H9 (cell line): ENCODE measurements around the gene FGR. TPM values are rescaled to one million over a fixed set of nuclear protein-coding genes. Genes with fewer than 3 reads are reported as not detected.

Source experiments
- DNase-seq: peaks from one replicate; pipeline ENCODE4 v3.0.0-alpha.2; 2017
- H2AFZ ChIP-seq: one replicate; pipeline ENCODE4 v1.6.1; 2013; ENCODE audit warnings: mild to moderate bottlenecking, low read length, control low read depth, moderate library complexity
- H2AK5ac ChIP-seq: 2 replicates; pipeline ENCODE4 v1.6.1; 2013; ENCODE audit warnings: low read length, control low read depth, mixed read lengths; ENCODE audit not compliant: insufficient read length
- H2BK120ac ChIP-seq: one replicate; pipeline ENCODE4 v1.6.1; 2013; ENCODE audit warnings: low read depth, mild to moderate bottlenecking, low read length, control low read depth, inconsistent platforms; ENCODE audit not compliant: poor library complexity, severe bottlenecking
- H2BK12ac ChIP-seq: 2 replicates; pipeline ENCODE4 v1.6.1; 2013; ENCODE audit warnings: low read length, control low read depth, mixed read lengths, low read depth; ENCODE audit not compliant: insufficient read length
- H2BK15ac ChIP-seq: 2 replicates; pipeline ENCODE4 v1.6.1; 2013; ENCODE audit warnings: low read depth, low read length, control low read depth
- H2BK20ac ChIP-seq: one replicate; pipeline ENCODE4 v1.6.1; 2013; ENCODE audit warnings: low read depth, mild to moderate bottlenecking, low read length, control low read depth, inconsistent platforms; ENCODE audit not compliant: poor library complexity, severe bottlenecking
- H2BK5ac ChIP-seq: 2 replicates; pipeline ENCODE4 v1.6.1; 2013; ENCODE audit warnings: low read length, control low read depth, mixed read lengths; ENCODE audit not compliant: insufficient read length
- H3K14ac ChIP-seq: 2 replicates; pipeline ENCODE4 v1.6.1; 2013; ENCODE audit warnings: low read length, control low read depth; ENCODE audit not compliant: insufficient read depth
- H3K18ac ChIP-seq: 2 replicates; pipeline ENCODE4 v1.6.1; 2013; ENCODE audit warnings: low read depth, mild to moderate bottlenecking, mixed read lengths, low read length, control low read depth; ENCODE audit not compliant: insufficient read length
- H3K23ac ChIP-seq: 2 replicates; pipeline ENCODE4 v1.6.1; 2013; ENCODE audit warnings: low read length, control low read depth, mixed read lengths, low read depth; ENCODE audit not compliant: insufficient read length
- H3K23me2 ChIP-seq: 2 replicates; pipeline ENCODE4 v1.6.1; 2013; ENCODE audit warnings: low read depth, mild to moderate bottlenecking, mixed read lengths, low read length, control low read depth; ENCODE audit not compliant: insufficient read length, poor library complexity, severe bottlenecking
- H3K27ac ChIP-seq: 2 replicates; pipeline ENCODE4 v1.5.1; 2013; ENCODE audit warnings: low read length, control low read depth, mixed read lengths, low read depth; ENCODE audit not compliant: insufficient read length
- H3K27me3 ChIP-seq: 2 replicates; pipeline ENCODE4 v1.6.1; 2013; ENCODE audit warnings: low read length, control low read depth, inconsistent platforms; ENCODE audit not compliant: insufficient read depth
- H3K4ac ChIP-seq: 2 replicates; pipeline ENCODE4 v1.6.1; 2013; ENCODE audit warnings: low read depth, mild to moderate bottlenecking, control low read depth, inconsistent platforms, low read length, moderate library complexity
- H3K4me1 ChIP-seq: 2 replicates; pipeline ENCODE4 v1.6.1; 2013; ENCODE audit warnings: low read length, control low read depth, inconsistent platforms; ENCODE audit not compliant: insufficient read depth
- H3K4me2 ChIP-seq: 2 replicates; pipeline ENCODE4 v1.6.1; 2013; ENCODE audit warnings: low read length, control low read depth, mixed read lengths; ENCODE audit not compliant: insufficient read length, insufficient read depth
- H3K56ac ChIP-seq: 2 replicates; pipeline ENCODE4 v1.6.1; 2013; ENCODE audit warnings: low read depth, mild to moderate bottlenecking, mixed read lengths, low read length, control low read depth; ENCODE audit not compliant: insufficient read length
- H3K79me1 ChIP-seq: 2 replicates; pipeline ENCODE4 v1.6.1; 2013; ENCODE audit warnings: low read depth, mild to moderate bottlenecking, moderate library complexity, low read length, control low read depth, inconsistent platforms; ENCODE audit not compliant: insufficient read depth, poor library complexity, severe bottlenecking
- H3K79me2 ChIP-seq: 2 replicates; pipeline ENCODE4 v1.6.1; 2013; ENCODE audit warnings: low read length, control low read depth, inconsistent platforms; ENCODE audit not compliant: insufficient read depth
- H3K9ac ChIP-seq: 2 replicates; pipeline ENCODE4 v1.6.1; 2013; ENCODE audit warnings: low read length, control low read depth, mixed read lengths; ENCODE audit not compliant: insufficient read length; ENCODE audit errors: extremely low read depth
- H3K9me3 ChIP-seq: one replicate; pipeline ENCODE4 v1.6.1; 2013; ENCODE audit warnings: low read depth, low read length, inconsistent platforms; ENCODE audit not compliant: control insufficient read depth
- H3T11ph ChIP-seq: one replicate; pipeline ENCODE4 v1.6.1; 2013; ENCODE audit warnings: mild to moderate bottlenecking, low read length, control low read depth, inconsistent platforms
- H4K20me1 ChIP-seq: one replicate; pipeline ENCODE4 v1.6.1; 2013; ENCODE audit not compliant: control insufficient read depth, insufficient read length, insufficient read depth
- H4K5ac ChIP-seq: 2 replicates; pipeline ENCODE4 v1.6.1; 2013; ENCODE audit warnings: low read depth, mild to moderate bottlenecking, mixed read lengths, low read length, control low read depth; ENCODE audit not compliant: insufficient read length
- H4K8ac ChIP-seq: replicated peaks from 2 replicates; pipeline ENCODE4 v1.6.1; 2013; ENCODE audit warnings: low read length, control low read depth, mixed read lengths, low read depth; ENCODE audit not compliant: insufficient read length
- H4K91ac ChIP-seq: 2 replicates; pipeline ENCODE4 v1.6.1; 2013; ENCODE audit warnings: low read depth, mild to moderate bottlenecking, moderate library complexity, mixed read lengths, low read length, control low read depth; ENCODE audit not compliant: insufficient read length
- H3K27ac Mint-ChIP-seq, 3 experiments: 2 replicates in 2 of 3; 3 replicates in 1 of 3; pipeline ENCODE4 v1.8.0; 2020 to 2021; ENCODE audit warnings: mixed read lengths in 3 of 3, mild to moderate bottlenecking in 1 of 3, moderate library complexity in 1 of 3
- H3K27me3 Mint-ChIP-seq: 2 replicates; pipeline ENCODE4 v1.8.0; 2021; ENCODE audit warnings: low read depth, mild to moderate bottlenecking, moderate library complexity, mixed read lengths
- H3K36me3 Mint-ChIP-seq, 3 experiments: 2 replicates in 2 of 3; 3 replicates in 1 of 3; pipeline ENCODE4 v1.8.0; 2020 to 2021; ENCODE audit warnings: low read depth in 3 of 3, mixed read lengths in 3 of 3; ENCODE audit not compliant: insufficient read depth in 1 of 3
- H3K4me1 Mint-ChIP-seq, 2 experiments: 2 replicates each; pipeline ENCODE4 v1.8.0; 2020; ENCODE audit warnings: mixed read lengths in 2 of 2
- H3K4me3 Mint-ChIP-seq, 2 experiments: 2 replicates in 1 of 2; 3 replicates in 1 of 2; pipeline ENCODE4 v1.8.0; 2020 to 2021; ENCODE audit warnings: mild to moderate bottlenecking in 2 of 2, mixed read lengths in 2 of 2, moderate library complexity in 1 of 2
- H3K9me3 Mint-ChIP-seq, 2 experiments: 2 replicates in 1 of 2; 3 replicates in 1 of 2; pipeline ENCODE4 v1.8.0; 2020; ENCODE audit warnings: mild to moderate bottlenecking in 2 of 2, mixed read lengths in 2 of 2, moderate library complexity in 1 of 2
- CTCF ChIP-seq: fragments of 200-600 bp; sonication (generic); conservative IDR thresholded peaks from 3 replicates; pipeline ENCODE4 v1.8.0; 2021; ENCODE audit warnings: antibody characterized with exemption, mild to moderate bottlenecking
- WGBS: extraction: QIAGEN DNeasy Blood & Tissue Kit; methylation state at CpG from one replicate; pipeline ENCODE4 v1.1.7; 2013; ENCODE audit warnings: missing lambda C conversion rate, low lambda C conversion rate, mixed read lengths; ENCODE audit not compliant: insufficient read length; ENCODE audit errors: extremely low coverage; 5-methylcytosine and 5-hydroxymethylcytosine counted together
- total RNA-seq: library from RNA; stranded (reverse); gene quantifications from 2 replicates; pipeline ENCODE4 v1.2.1, GENCODE V29; 2021

The FGR gene
- total RNA-seq, 1 experiment from 2014 or later: not detected

GRCh38 chr1:27566462-27567145 is 68.4 kb downstream of the FGR start:
- Histone ChIP-seq H2BK15ac (no peak overlapping the region), H3K23ac (no peak overlapping the region), H3K14ac (no peak overlapping the region), H4K8ac (no peak overlapping the region), H3K27me3 (no peaks in the 10 kb centered on the region), H3K4me1 (peaks cover 23% of the 10 kb centered on the region), H2AK5ac (no peak overlapping the region), H2BK20ac (no peak overlapping the region), H3K56ac (no peak overlapping the region), H3K9ac (no peak overlapping the region), H3K18ac (no peak overlapping the region), H3K4ac (no peak overlapping the region), H2BK12ac (no peak overlapping the region), H3T11ph (no peak overlapping the region), H2BK120ac (no peak overlapping the region), H4K91ac (no peak overlapping the region), H2BK5ac (no peak overlapping the region), H3K79me2 (no peaks in the 10 kb centered on the region), H3K4me2 (no peak overlapping the region), H2AFZ (no peak overlapping the region), H4K5ac (no peak overlapping the region), H3K27ac (no peak overlapping the region), H3K9me3 (no peaks in the 10 kb centered on the region), H4K20me1 (no peaks in the 10 kb centered on the region), H3K23me2 (peaks cover 2% of the 10 kb centered on the region), H3K79me1 (no peaks in the 10 kb centered on the region)
- Mint-ChIP-seq H3K36me3 (no peaks in the 10 kb centered on the region), H3K4me1 (peaks cover 78 to 86% of the 10 kb centered on the region in 2 experiments), H3K27me3 (no peaks in the 10 kb centered on the region), H3K27ac (peak overlapping the region in 1 of 3 experiments; percentile 41; a peak in 2 of 7 replicates), H3K9me3 (no peaks in the 10 kb centered on the region; a peak in 1 of 5 replicates), H3K4me3 (peak overlapping the region in 1 of 2 experiments; percentile 47; a peak in 2 of 5 replicates)
- WGBS: no CpG with 5 or more reads among the region's 13 CpGs
- DNase-seq: no peak
- no peak for TF ChIP-seq CTCF
